ENCODE data around the gene NUBP1. TPM values are rescaled to one million over a fixed set of nuclear protein-coding genes. Genes with fewer than 3 reads are reported as not detected.
"Not testable (repeated sequence)": the region's sequence is repeated elsewhere in the genome, so short reads cannot be mapped to it uniquely, and the experiment has no call there.

Gene NUBP1
- total RNA-seq, 2 experiments from 2014 or later, result 24.9 to 28.4 TPM

DNA sequence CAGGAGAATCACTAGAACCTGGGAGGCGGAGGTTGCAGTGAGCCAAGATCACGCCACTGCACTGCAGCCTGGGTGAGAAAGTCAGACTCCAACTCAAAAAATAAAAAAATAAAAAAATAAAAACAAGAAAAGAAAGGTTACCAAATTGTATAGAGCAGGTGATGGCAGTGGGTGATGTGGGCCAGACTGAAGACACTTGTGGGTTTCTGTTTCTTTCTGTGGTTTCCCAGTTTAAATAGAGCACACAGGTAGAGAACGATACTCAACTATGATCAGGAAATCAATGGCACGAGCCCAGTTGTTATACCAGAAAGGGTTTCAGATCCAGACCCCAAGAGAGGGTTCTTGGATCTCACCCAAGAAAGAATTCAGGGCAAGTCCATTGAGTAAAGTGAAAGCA, 32.6 kb downstream of the NUBP1 start:
- DNase-seq (peak; percentile 51), ATAC-seq (peak; percentile 92)
- ChIA-PET CTCF (no interaction called here), POLR2A (no interaction called here)
- Mint-ChIP-seq H3K4me1 (ENCODE audit: low read depth) (peaks cover 11% of the 10 kb centered on the region), H3K36me3 (ENCODE audit: low read depth) (no peaks in the 10 kb centered on the region), H3K4me3 (no peak overlapping the region), H3K9me3 (ENCODE audit: insufficient read depth) (no peaks in the 10 kb centered on the region), H3K27me3 (ENCODE audit: low read depth) (peaks cover 49% of the 10 kb centered on the region), H3K27ac (no peak overlapping the region)

DNA sequence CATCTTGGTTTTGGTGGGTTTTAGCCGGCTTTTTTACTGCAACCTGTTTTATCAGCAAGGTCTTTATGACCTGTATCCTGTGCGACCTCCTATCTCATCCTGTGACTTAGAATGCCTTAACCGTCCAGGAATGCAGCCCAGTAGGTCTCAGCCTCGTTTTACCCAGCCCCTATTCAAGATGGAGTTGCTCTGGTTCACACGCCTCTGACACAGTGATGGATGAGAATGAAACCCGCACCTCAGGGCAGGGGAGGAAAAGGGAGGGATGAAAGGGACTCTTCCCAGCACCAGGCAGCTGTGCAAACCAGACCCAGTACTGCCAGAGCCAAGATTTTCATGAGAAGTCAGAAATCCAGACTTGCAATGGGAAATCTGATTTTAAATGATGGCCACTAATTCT, 33.3 kb downstream of the NUBP1 start:
- CTCF ChIA-PET, result not testable (repeated sequence)

DNA sequence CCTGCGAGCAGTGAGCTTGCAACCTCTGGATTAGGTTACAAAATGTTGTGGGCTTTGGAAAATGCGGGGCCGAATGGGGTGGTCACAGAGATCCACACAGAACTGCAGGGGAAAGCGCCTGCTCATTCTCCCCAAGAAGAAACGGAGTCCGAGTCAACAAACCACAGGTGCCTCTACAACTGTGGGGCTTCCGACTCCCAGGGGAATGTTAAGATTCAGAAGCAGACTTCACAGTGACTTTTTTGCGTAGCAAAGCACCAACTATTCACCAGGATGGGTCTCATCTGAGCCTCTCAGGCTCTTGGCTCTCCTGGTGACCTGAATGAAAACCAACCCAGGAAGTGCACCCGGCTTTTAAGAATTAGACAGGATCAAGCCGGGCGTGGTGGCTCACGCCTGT, 33.7 kb downstream of the NUBP1 start:
- CTCF ChIA-PET, result no interaction called here
- no peak for ATAC-seq

More for the DNA sequence above, 33.3 kb downstream of the NUBP1 start:
- POLR2A ChIA-PET; H3K27ac Mint-ChIP-seq; H3K9me3 Mint-ChIP-seq (ENCODE audit: insufficient read depth); H3K4me3 Mint-ChIP-seq; ATAC-seq; H3K36me3 Mint-ChIP-seq (ENCODE audit: low read depth); DNase-seq: not testable (repeated sequence)
- Mint-ChIP-seq H3K27me3 (ENCODE audit: low read depth) (peaks cover 52% of the 10 kb centered on the region), H3K4me1 (ENCODE audit: low read depth) (peaks cover 11% of the 10 kb centered on the region)

DNA sequence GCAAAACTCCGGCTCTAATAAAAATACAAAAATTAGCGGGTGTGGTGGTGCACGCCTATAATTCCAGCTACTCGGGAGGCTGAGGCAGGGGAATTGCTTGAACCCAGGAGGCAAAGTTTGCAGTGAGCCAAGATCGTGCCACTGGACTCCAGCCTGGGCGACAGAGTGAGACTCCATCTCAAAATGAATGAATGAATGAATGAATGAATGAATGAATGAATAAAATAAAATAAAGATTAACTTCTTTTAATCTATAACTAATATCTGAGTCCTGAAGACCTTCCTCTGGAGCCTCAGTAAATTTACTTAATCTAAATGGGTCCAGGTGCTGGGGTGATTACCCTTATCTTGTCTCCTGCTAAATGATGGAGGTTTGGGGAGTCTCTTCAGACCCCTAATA, 36.3 kb downstream of the NUBP1 start:
- H3K4me1 Mint-ChIP-seq (ENCODE audit: low read depth), result peaks cover 11% of the 10 kb centered on the region
- H3K4me3 Mint-ChIP-seq; DNase-seq; H3K27ac Mint-ChIP-seq; ATAC-seq; H3K9me3 Mint-ChIP-seq (ENCODE audit: insufficient read depth); H3K36me3 Mint-ChIP-seq (ENCODE audit: low read depth); POLR2A ChIA-PET: not testable (repeated sequence)
- CTCF ChIA-PET, result interaction anchor here (0.8 kb wide), 1 partner anchor 139 kb away, joined by 5 read pairs; no protein-coding TSS in a partner anchor
- H3K27me3 Mint-ChIP-seq (ENCODE audit: low read depth), result peaks cover 49% of the 10 kb centered on the region

More for the DNA sequence above, 33.7 kb downstream of the NUBP1 start:
- Mint-ChIP-seq H3K27me3 (ENCODE audit: low read depth) (peaks cover 54% of the 10 kb centered on the region), H3K4me1 (ENCODE audit: low read depth) (peaks cover 11% of the 10 kb centered on the region), H3K36me3 (ENCODE audit: low read depth) (no peaks in the 10 kb centered on the region), H3K27ac (no peak overlapping the region), H3K9me3 (ENCODE audit: insufficient read depth) (no peaks in the 10 kb centered on the region), H3K4me3 (no peak overlapping the region)
- DNase-seq, result no peak
- POLR2A ChIA-PET, result no interaction called here

DNA sequence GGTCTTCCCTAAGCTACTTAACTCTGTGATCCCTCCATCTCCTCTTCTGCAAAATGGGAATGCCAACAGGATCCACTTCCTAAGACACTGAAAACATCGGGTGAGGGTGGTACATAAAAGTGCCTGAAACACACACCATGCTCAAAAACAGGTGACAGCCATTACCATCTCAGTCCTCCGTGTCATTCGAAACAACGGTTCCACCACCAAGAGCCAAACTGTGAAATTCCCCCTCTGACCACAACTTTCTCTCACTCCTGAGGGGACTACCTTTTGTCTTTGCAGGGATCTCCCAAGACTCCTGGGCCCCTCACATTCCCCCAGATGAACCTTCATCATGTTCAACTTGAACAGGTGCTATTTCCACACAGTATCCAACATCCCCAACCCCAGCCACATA, 37.0 kb downstream of the NUBP1 start:
- ATAC-seq, result no peak
- Mint-ChIP-seq H3K27ac (no peak overlapping the region), H3K9me3 (ENCODE audit: insufficient read depth) (no peaks in the 10 kb centered on the region), H3K4me3 (no peak overlapping the region), H3K4me1 (ENCODE audit: low read depth) (peaks cover 7% of the 10 kb centered on the region), H3K36me3 (ENCODE audit: low read depth) (no peaks in the 10 kb centered on the region), H3K27me3 (ENCODE audit: low read depth) (peaks cover 42% of the 10 kb centered on the region)
- ChIA-PET POLR2A (no interaction called here), CTCF (no interaction called here)
- DNase-seq, result no peak

DNA sequence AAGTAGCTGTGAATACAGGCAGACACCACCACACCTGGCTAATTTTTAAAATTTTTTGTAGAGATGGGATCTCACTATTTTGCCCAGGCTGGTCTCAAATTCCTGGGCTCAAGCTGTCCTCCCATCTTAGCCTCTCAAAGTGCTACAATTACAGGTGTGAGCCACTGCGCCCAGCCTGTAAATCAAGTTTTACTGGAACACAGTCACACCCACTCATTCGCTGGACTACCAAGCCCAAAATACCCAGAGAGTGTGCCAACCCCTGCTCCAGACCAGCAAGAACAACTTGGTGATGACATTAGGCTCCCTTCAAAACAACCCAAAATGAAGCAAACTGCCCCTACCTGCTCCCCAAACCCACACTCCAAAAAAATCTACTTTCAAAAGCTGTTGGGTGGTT, 39.0 kb downstream of the NUBP1 start:
- H3K9me3 Mint-ChIP-seq (ENCODE audit: insufficient read depth), result no peaks in the 10 kb centered on the region
- POLR2A ChIA-PET, result no interaction called here
- CTCF ChIA-PET, result no interaction called here
- H3K27me3 Mint-ChIP-seq (ENCODE audit: low read depth), result peaks cover 40% of the 10 kb centered on the region
- H3K4me1 Mint-ChIP-seq (ENCODE audit: low read depth), result no peaks in the 10 kb centered on the region
- no peak overlapping the region for H3K4me3 Mint-ChIP-seq
- no peaks in the 10 kb centered on the region for H3K36me3 Mint-ChIP-seq (ENCODE audit: low read depth)
- DNase-seq, result no peak
- no peak for ATAC-seq
- H3K27ac Mint-ChIP-seq, result no peak overlapping the region

DNA sequence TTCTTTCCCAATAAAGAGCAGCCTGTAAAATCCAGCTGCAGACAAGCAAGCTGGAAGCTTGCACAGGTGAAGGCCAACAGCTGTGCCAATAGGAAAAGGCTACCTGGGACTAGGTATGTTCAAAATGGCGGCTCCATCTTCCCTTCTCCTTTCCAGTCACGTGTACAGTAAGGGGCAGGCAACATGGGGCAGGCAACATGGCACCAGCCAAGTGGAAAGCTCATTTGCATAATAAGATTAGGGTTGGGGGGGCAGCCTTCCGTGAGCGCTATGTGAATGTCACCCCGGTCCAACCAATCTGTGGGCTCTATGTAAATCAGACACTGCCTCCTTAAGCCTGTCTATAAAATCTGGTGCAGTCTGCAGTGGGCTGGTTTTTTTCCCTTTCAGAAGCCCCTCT, 43.7 kb downstream of the NUBP1 start:
- Mint-ChIP-seq H3K27ac (no peak overlapping the region), H3K27me3 (ENCODE audit: low read depth) (peaks cover 18% of the 10 kb centered on the region)
- CTCF ChIA-PET, result no interaction called here

DNA sequence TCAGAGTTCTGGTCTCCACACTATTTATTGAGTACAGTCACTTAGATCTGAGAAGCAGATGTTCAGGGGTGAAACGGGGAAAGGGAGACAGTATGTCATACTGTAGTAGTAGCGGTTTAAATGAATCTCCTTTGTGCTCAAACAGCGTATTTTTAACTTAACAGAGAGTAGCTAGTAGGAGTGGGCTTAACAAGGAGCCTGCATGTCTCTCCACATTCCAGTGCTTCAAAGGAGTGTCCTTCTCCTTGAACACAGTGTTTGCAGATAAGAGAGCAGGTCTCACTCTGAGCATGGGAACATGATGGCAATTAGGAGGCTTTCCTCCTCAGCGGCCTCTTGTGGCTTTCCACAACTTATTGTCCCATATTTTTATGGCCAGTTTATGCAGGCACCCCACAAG, 45.0 kb downstream of the NUBP1 start:
- H3K4me3 Mint-ChIP-seq; H3K9me3 Mint-ChIP-seq (ENCODE audit: insufficient read depth); ATAC-seq; DNase-seq; H3K27ac Mint-ChIP-seq; POLR2A ChIA-PET; H3K36me3 Mint-ChIP-seq (ENCODE audit: low read depth); CTCF ChIA-PET; H3K4me1 Mint-ChIP-seq (ENCODE audit: low read depth): not testable (repeated sequence)
- H3K27me3 Mint-ChIP-seq (ENCODE audit: low read depth), result peaks cover 11% of the 10 kb centered on the region

More for the DNA sequence above, 43.7 kb downstream of the NUBP1 start:
- H3K36me3 Mint-ChIP-seq (ENCODE audit: low read depth), result no peaks in the 10 kb centered on the region
- H3K4me1 Mint-ChIP-seq (ENCODE audit: low read depth), result no peaks in the 10 kb centered on the region
- POLR2A ChIA-PET, result no interaction called here
- no peaks in the 10 kb centered on the region for H3K9me3 Mint-ChIP-seq (ENCODE audit: insufficient read depth)
- ATAC-seq (no peak), DNase-seq (no peak)
- no peak overlapping the region for H3K4me3 Mint-ChIP-seq

DNA sequence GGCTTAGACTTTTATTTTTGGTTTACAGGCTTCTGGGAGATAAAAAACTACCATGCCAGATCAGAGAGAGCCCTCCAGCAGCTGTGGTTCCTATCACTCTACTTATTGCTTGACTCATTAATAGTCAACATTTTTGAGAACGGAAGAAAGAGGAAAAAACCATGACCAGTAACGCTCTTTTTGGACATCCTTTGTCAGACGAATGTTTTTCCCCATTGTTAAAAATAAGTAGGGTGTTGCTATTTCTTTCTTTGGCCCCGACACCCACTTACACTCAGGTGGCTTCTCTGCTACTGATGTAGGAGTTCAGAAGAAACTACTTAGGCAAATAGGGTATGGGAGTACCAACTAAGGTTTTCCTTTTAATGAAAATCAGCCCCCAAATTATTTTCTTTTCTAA, 47.4 kb downstream of the NUBP1 start:
- Mint-ChIP-seq H3K9me3 (ENCODE audit: insufficient read depth) (no peaks in the 10 kb centered on the region), H3K27ac (no peak overlapping the region), H3K4me1 (ENCODE audit: low read depth) (no peaks in the 10 kb centered on the region), H3K4me3 (no peak overlapping the region), H3K36me3 (ENCODE audit: low read depth) (no peaks in the 10 kb centered on the region), H3K27me3 (ENCODE audit: low read depth) (peaks cover 15% of the 10 kb centered on the region)
- ChIA-PET POLR2A (no interaction called here), CTCF (no interaction called here)
- DNase-seq (no peak), ATAC-seq (no peak)

DNA sequence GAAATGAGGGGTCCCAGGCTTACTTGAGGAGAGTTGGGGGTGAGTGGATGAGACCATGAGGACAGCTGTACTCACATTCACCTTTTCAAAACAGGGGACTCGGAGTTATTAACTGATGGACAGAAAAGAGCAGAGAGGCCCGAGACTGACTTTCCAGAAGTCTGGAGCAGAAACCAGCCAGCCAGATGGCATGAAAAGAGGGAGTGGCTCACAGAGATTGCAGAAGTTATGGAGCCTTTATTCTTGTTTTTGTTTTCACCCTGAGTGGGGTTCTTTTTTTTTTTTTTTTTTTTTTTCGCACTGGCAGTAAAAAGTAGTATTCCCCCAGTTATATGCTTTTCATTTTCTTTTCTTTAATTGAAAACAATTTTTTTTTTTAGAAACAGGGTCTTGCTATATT, 56.1 kb downstream of the NUBP1 start:
- ChIA-PET CTCF (no interaction called here), POLR2A (no interaction called here)
- Mint-ChIP-seq H3K27me3 (ENCODE audit: low read depth) (no peaks in the 10 kb centered on the region), H3K4me1 (ENCODE audit: low read depth) (no peaks in the 10 kb centered on the region), H3K9me3 (ENCODE audit: insufficient read depth) (no peaks in the 10 kb centered on the region), H3K4me3 (no peak overlapping the region), H3K27ac (no peak overlapping the region), H3K36me3 (ENCODE audit: low read depth) (no peaks in the 10 kb centered on the region)
- no peak for ATAC-seq
- DNase-seq, result no peak

DNA sequence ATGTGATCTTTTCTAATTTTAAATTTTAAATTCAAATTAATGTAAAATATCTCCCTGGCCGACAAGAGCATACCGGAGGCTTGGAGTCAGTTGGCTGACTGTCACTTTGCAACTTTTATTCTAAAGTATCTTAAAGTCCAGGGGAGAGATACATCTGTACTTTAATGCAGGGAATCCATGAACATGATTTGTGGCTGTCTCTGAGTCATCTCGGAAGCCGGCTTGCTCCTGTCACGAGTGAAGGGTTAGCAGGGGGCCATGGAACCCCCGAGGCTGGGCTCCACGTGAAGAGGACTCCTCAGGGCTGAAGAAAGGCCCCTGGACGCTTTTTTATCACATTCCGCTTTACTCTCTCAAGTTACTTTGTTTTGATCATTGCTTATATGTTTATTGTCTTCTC, 61.7 kb downstream of the NUBP1 start:
- ChIA-PET POLR2A (no interaction called here), CTCF (no interaction called here)
- H3K27me3 Mint-ChIP-seq (ENCODE audit: low read depth), result peaks cover 2% of the 10 kb centered on the region
- H3K4me3 Mint-ChIP-seq, result no peak overlapping the region
- DNase-seq (no peak), ATAC-seq (no peak)
- H3K36me3 Mint-ChIP-seq (ENCODE audit: low read depth), result no peaks in the 10 kb centered on the region
- no peak overlapping the region for H3K27ac Mint-ChIP-seq
- peaks cover 9% of the 10 kb centered on the region for H3K4me1 Mint-ChIP-seq (ENCODE audit: low read depth)
- H3K9me3 Mint-ChIP-seq (ENCODE audit: insufficient read depth), result no peaks in the 10 kb centered on the region

DNA sequence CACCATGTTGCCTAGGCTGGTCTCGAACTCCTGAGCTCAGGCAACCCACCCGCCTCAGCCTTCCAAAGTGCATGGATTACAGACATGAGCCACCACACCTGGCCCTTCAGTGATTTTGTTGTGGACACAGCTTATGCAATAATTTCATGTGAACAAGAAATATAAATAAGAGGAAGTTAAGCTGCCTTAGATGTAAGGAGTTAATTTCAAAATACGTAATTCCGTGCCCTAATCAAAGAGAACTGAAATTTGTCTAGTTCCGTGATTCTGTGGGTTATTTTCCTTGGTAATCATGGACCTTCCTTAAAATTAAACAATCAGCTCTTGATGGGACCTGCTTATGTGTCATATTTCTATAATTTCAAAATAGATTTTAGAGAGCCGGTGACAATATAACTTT, 63.1 kb downstream of the NUBP1 start:
- Mint-ChIP-seq H3K4me3 (no peak overlapping the region), H3K27ac (no peak overlapping the region), H3K4me1 (ENCODE audit: low read depth) (peaks cover 9% of the 10 kb centered on the region), H3K27me3 (ENCODE audit: low read depth) (peaks cover 2% of the 10 kb centered on the region), H3K9me3 (ENCODE audit: insufficient read depth) (no peaks in the 10 kb centered on the region), H3K36me3 (ENCODE audit: low read depth) (no peaks in the 10 kb centered on the region)
- DNase-seq, result no peak
- POLR2A ChIA-PET, result no interaction called here
- CTCF ChIA-PET, result interaction anchor here (0.5 kb wide), 1 partner anchor 725 kb away, joined by 3 read pairs; no protein-coding TSS in a partner anchor
- ATAC-seq, result no peak

DNA sequence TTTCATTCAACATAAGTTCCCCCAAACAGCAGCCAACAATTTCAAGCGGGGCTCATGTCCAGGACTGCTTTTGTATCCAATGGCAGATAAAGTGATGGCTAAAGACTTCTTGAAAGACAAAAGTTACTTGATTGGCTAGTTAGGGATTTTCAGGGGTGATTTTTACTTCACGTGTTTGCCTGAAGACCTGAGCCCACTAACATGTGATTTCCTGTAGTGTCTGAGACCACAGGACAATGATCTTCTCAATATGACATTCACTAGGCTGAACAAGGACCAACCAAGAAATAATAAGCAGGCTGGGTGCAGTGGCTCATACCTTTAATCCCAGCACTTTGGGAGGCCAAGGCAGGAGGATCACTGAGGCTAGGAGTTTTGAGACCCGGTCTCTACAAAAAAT, 64.6 kb downstream of the NUBP1 start:
- no peak for ATAC-seq
- Mint-ChIP-seq H3K27me3 (ENCODE audit: low read depth) (peaks cover 2% of the 10 kb centered on the region), H3K4me3 (no peak overlapping the region), H3K27ac (no peak overlapping the region), H3K9me3 (ENCODE audit: insufficient read depth) (no peaks in the 10 kb centered on the region), H3K4me1 (ENCODE audit: low read depth) (peaks cover 9% of the 10 kb centered on the region), H3K36me3 (ENCODE audit: low read depth) (no peaks in the 10 kb centered on the region)
- DNase-seq, result no peak
- ChIA-PET CTCF (no interaction called here), POLR2A (no interaction called here)

All from activated CD8-positive, alpha-beta T cell treated with anti-CD3 and anti-CD28 coated beads, Interleukin-2, amount 10 ng/mL, durations not matched to agents 7 days and 5 days (primary cell).